SK-N-SH (cell line): ENCODE data around the gene TSC2. TPM values are rescaled to one million over a fixed set of nuclear protein-coding genes. Genes with fewer than 3 reads are reported as not detected.

ENCODE experiments used
- CTCF ChIA-PET: fragments of 300-600, 350-600 bp; formaldehyde crosslinking; extraction: SDS; loops from one replicate; lab custom pipeline; 2021; lab: Yijun Ruan, JAX
- POLR2A ChIA-PET: fragments of 350-600 bp; sonication (Branson Sonifier 250); formaldehyde crosslinking; extraction: SDS; loops from one replicate; lab custom pipeline; 2020; ENCODE audit warnings: antibody characterized with exemption, inconsistent platforms; lab: Yijun Ruan, JAX
- DNase-seq: peaks from one replicate; pipeline ENCODE4 v3.0.0; 2012
- H2AFZ ChIP-seq: fragments of 200-600 bp; sonication (generic); 2 replicates; pipeline ENCODE4 v1.8.1; 2016; ENCODE audit warnings: antibody characterized with exemption, mild to moderate bottlenecking, low read depth
- H3F3A ChIP-seq: fragments of 200-600 bp; sonication (generic); replicated peaks from 2 replicates; pipeline ENCODE3; 2016; ENCODE audit warnings: antibody characterized with exemption, mild to moderate bottlenecking; ENCODE audit not compliant: insufficient read depth
- H3K27ac ChIP-seq, 2 experiments: fragments of 200-500 bp in 1 of 2; fragments of 200-600 bp in 1 of 2; sonication (Bioruptor generic) in 1 of 2; sonication (generic), shearing (Covaris generic) in 1 of 2; 2 replicates each; pipeline versions ENCODE4 v1.5.1 to v1.6.1; 2014 to 2016; ENCODE audit warnings: low read depth in 2 of 2, inconsistent platforms in 1 of 2, low read length in 1 of 2, mild to moderate bottlenecking in 1 of 2, mixed read lengths in 1 of 2
- H3K27me3 ChIP-seq: fragments of 200-600 bp; sonication (generic), shearing (Covaris generic); 2 replicates; pipeline ENCODE4 v1.6.1; 2016; ENCODE audit warnings: mixed run types; ENCODE audit not compliant: insufficient read depth
- H3K36me3 ChIP-seq, 2 experiments: fragments of 200-500 bp in 1 of 2; fragments of 200-600 bp in 1 of 2; sonication (Bioruptor generic) in 1 of 2; sonication (generic) in 1 of 2; replicated peaks in 1 of 2; 2 replicates each; pipeline versions ENCODE3 to v1.5.1; 2014 to 2016; ENCODE audit warnings: low read length in 1 of 2, mild to moderate bottlenecking in 1 of 2; ENCODE audit not compliant: insufficient read depth in 2 of 2, control insufficient read depth in 1 of 2
- H3K4me1 ChIP-seq, 2 experiments: fragments of 200-500 bp in 1 of 2; fragments of 200-600 bp in 1 of 2; sonication (Bioruptor generic) in 1 of 2; sonication (generic), shearing (Covaris generic) in 1 of 2; 2 replicates each; pipeline versions ENCODE4 v1.5.1 to v1.6.1; 2014 to 2016; ENCODE audit warnings: low read depth in 1 of 2, low read length in 1 of 2, mixed run types in 1 of 2; ENCODE audit not compliant: insufficient read depth in 2 of 2, control insufficient read depth in 1 of 2
- H3K4me2 ChIP-seq: fragments of 200-600 bp; sonication (generic), shearing (Covaris generic); 2 replicates; pipeline ENCODE4 v1.6.1; 2017; ENCODE audit warnings: mixed run types
- H3K4me3 ChIP-seq, 2 experiments: fragments of 200-500 bp in 1 of 2; fragments of 200-600 bp in 1 of 2; sonication (Bioruptor generic) in 1 of 2; sonication (generic), shearing (Covaris generic) in 1 of 2; 2 replicates each; pipeline versions ENCODE4 v1.5.1 to v1.8.1; 2014 to 2016; ENCODE audit warnings: low read depth in 2 of 2, inconsistent platforms in 1 of 2, low read length in 1 of 2, mild to moderate bottlenecking in 1 of 2, mixed read lengths in 1 of 2, moderate library complexity in 1 of 2
- H3K79me2 ChIP-seq: fragments of 200-600 bp; sonication (generic); 2 replicates; pipeline ENCODE4 v1.8.1; 2017; ENCODE audit warnings: mild to moderate bottlenecking; ENCODE audit not compliant: insufficient read depth
- H3K9ac ChIP-seq: fragments of 200-600 bp; sonication (generic); 2 replicates; pipeline ENCODE4 v1.6.1; 2017; ENCODE audit warnings: mixed run types
- H3K9me2 ChIP-seq: fragments of 200-600 bp; sonication (generic); 2 replicates; pipeline ENCODE4 v1.6.1; 2017; ENCODE audit warnings: mixed run types
- H3K9me3 ChIP-seq: fragments of 200-600 bp; sonication (generic); 2 replicates; pipeline ENCODE4 v1.6.1; 2017; ENCODE audit warnings: mixed run types, mild to moderate bottlenecking, moderate library complexity
- H4K20me1 ChIP-seq: fragments of 200-600 bp; sonication (generic); 2 replicates; pipeline ENCODE4 v1.6.1; 2017; ENCODE audit warnings: mild to moderate bottlenecking, mixed run types; ENCODE audit not compliant: insufficient read depth
- CHD2 ChIP-seq: fragments of 150-350 bp; IDR thresholded peaks from 2 replicates; pipeline ENCODE4 v1.6.1; 2018; ENCODE audit warnings: low read length; ENCODE audit not compliant: partially characterized antibody
- CTCF ChIP-seq: fragments of 200-600 bp; sonication (generic); IDR thresholded peaks from 2 replicates; pipeline ENCODE4 v1.6.1; 2017; ENCODE audit warnings: antibody characterized with exemption, mild to moderate bottlenecking, moderate library complexity
- ELF1 ChIP-seq: IDR thresholded peaks from 2 replicates; pipeline ENCODE4 v1.4.0; 2012
- EP300 ChIP-seq, 2 experiments: IDR thresholded peaks; 2 replicates each; pipeline versions ENCODE4 v1.4.0 to v1.6.1; 2012; ENCODE audit warnings: borderline replicate concordance in 1 of 2, low read depth in 1 of 2, low read length in 1 of 2
- EZH2phosphoT487 ChIP-seq: fragments of 200-600 bp; sonication (generic); IDR thresholded peaks from 2 replicates; pipeline ENCODE4 v1.6.1; 2017; ENCODE audit warnings: low read depth, mixed run types, mild to moderate bottlenecking, antibody characterized with exemption, moderate library complexity, borderline replicate concordance
- FOSL2 ChIP-seq: IDR thresholded peaks from 2 replicates; pipeline ENCODE4 v1.4.0; 2012; ENCODE audit warnings: low read depth, mild to moderate bottlenecking, moderate library complexity, borderline replicate concordance
- JUND ChIP-seq: IDR thresholded peaks from 2 replicates; pipeline ENCODE4 v1.4.0; 2012
- MAX ChIP-seq: IDR thresholded peaks from 2 replicates; pipeline ENCODE4 v1.4.0; 2012; ENCODE audit warnings: low read depth
- MEF2A ChIP-seq: IDR thresholded peaks from 2 replicates; pipeline ENCODE4 v1.4.0; 2012; ENCODE audit warnings: low read depth, borderline replicate concordance
- MXI1 ChIP-seq: IDR thresholded peaks from 2 replicates; pipeline ENCODE4 v1.6.1; 2012; ENCODE audit warnings: mild to moderate bottlenecking, low read depth, low read length, improper control_type of control experiment
- NFIC ChIP-seq: IDR thresholded peaks from 2 replicates; pipeline ENCODE4 v1.4.0; 2012; ENCODE audit warnings: borderline replicate concordance
- NRF1 ChIP-seq: IDR thresholded peaks from 2 replicates; pipeline ENCODE4 v1.6.1; 2012; ENCODE audit warnings: low read depth, mild to moderate bottlenecking, low read length
- RAD21 ChIP-seq: IDR thresholded peaks from 2 replicates; pipeline ENCODE4 v1.6.1; 2012; ENCODE audit warnings: mild to moderate bottlenecking, low read length
- REST ChIP-seq: IDR thresholded peaks from 2 replicates; pipeline ENCODE4 v1.6.1; 2012; ENCODE audit warnings: mild to moderate bottlenecking, low read depth, low read length, moderate library complexity
- RFX5 ChIP-seq: IDR thresholded peaks from 2 replicates; pipeline ENCODE4 v1.6.1; 2012; ENCODE audit warnings: mild to moderate bottlenecking, improper control_type of control experiment, low read length
- RXRA ChIP-seq: IDR thresholded peaks from 2 replicates; pipeline ENCODE4 v1.4.0; 2012; ENCODE audit warnings: low read depth, mild to moderate bottlenecking, borderline replicate concordance
- SMC3 ChIP-seq: IDR thresholded peaks from 2 replicates; pipeline ENCODE4 v1.6.1; 2012; ENCODE audit warnings: low read depth, low read length, improper control_type of control experiment
- TAF1 ChIP-seq: IDR thresholded peaks from 2 replicates; pipeline ENCODE4 v1.6.1; 2012; ENCODE audit warnings: low read depth, mild to moderate bottlenecking, low read length, moderate library complexity, borderline replicate concordance
- TEAD4 ChIP-seq: IDR thresholded peaks from 2 replicates; pipeline ENCODE4 v1.4.0; 2012; ENCODE audit warnings: mild to moderate bottlenecking, borderline replicate concordance; ENCODE audit not compliant: insufficient read depth
- USF2 ChIP-seq: fragments of 150-350 bp; IDR thresholded peaks from 2 replicates; pipeline ENCODE4 v1.6.1; 2017; ENCODE audit warnings: antibody characterized with exemption, low read length, low read depth, borderline replicate concordance
- WGBS: methylation state at CpG from one replicate; pipeline ENCODE4 v1.1.6; 2017; ENCODE audit warnings: low lambda C conversion rate; 5-methylcytosine and 5-hydroxymethylcytosine counted together
- polyA plus RNA-seq, 3 experiments: library from polyadenylated mRNA; depleted of rRNA; stranded (reverse); fragments of >200 nt; gene quantifications; 2 replicates each; pipeline ENCODE4 v1.2.3, GENCODE V29; 2012

Gene TSC2
- polyA plus RNA-seq, 1 of the 3 experiments (the other 2 are of a cell fraction), result 96.1 TPM

GRCh38 chr16:2060346-2060745, 12.6 kb downstream of the TSC2 start:
- Histone ChIP-seq H3K4me1 (no peaks in the 10 kb centered on the region), H3K9me2 (no peaks in the 10 kb centered on the region), H3K9me3 (no peaks in the 10 kb centered on the region), H2AFZ (no peak overlapping the region), H4K20me1 (no peaks in the 10 kb centered on the region), H3K4me2 (no peak overlapping the region), H3K4me3 (no peak overlapping the region), H3K9ac (no peak overlapping the region), H3F3A (no peaks in the 10 kb centered on the region)
- POLR2A ChIA-PET, result no interaction called here
- 95% methylated on average over 6 of the region's 17 CpGs for WGBS
- DNase-seq, result no peak
- TF ChIP-seq RFX5 (no peak), MEF2A (no peak), RXRA (no peak), SMC3 (no peak), FOSL2 (no peak), TEAD4 (no peak), TAF1 (no peak), RAD21 (no peak), MAX (no peak), CTCF (no peak), EP300 (IDR thresholded peaks at IDR 0.05; ENCODE audit: borderline replicate concordance in 1 of 2, low read depth in 1 of 2, low read length in 1 of 2) (no peak), JUND (no peak), EZH2phosphoT487 (no peak), MXI1 (no peak), NFIC (no peak), REST (no peak), USF2 (no peak), CHD2 (no peak), ELF1 (no peak), NRF1 (no peak)
- TF ChIP-seq, all 33 proteins: peak for 0
- CTCF ChIA-PET, result interaction anchor here (0.6 to 1.2 kb wide), 2 partner anchors 35 to 38 kb away, joined by 3 read pairs; no protein-coding TSS in a partner anchor
- no peaks in the 10 kb centered on the region for H3K79me2 ChIP-seq
- no peak overlapping the region for H3K27ac ChIP-seq
- H3K27me3 ChIP-seq, result no peaks in the 10 kb centered on the region
- peaks cover 0 to 65% of the 10 kb centered on the region in 2 experiments for H3K36me3 ChIP-seq
